ENCODE data around the gene RABGAP1L.
"Not testable (repeated sequence)": the region's sequence is repeated elsewhere in the genome, so short reads cannot be mapped to it uniquely, and the experiment has no call there.

RABGAP1L gene

GRCh38 chr1:175009532-175009931 lies 850.2 kb downstream of the RABGAP1L start:
- POLR2A ChIA-PET, result no interaction called here
- H3K4me3 ChIP-seq (ENCODE audit: control insufficient read depth in 1 of 7, extremely low read depth in 1 of 7, insufficient read depth in 4 of 7, low read depth in 2 of 7, low read length in 6 of 7), result no peak overlapping the region
- CTCF ChIA-PET, result no interaction called here

GRCh38 chr1:175013445-175013844 lies 854.1 kb downstream of the RABGAP1L start:
- Histone ChIP-seq H3K27me3 (replicated peaks in 2 of 5; ENCODE audit: control insufficient read depth in 4 of 5, insufficient read depth in 5 of 5, low read length in 4 of 5) (no peaks in the 10 kb centered on the region), H3K27ac (ENCODE audit: insufficient read depth in 1 of 2, low read depth in 1 of 2, low read length in 2 of 2, poor library complexity in 1 of 2, severe bottlenecking in 2 of 2) (no peak overlapping the region), H3K4me3 (ENCODE audit: control insufficient read depth in 1 of 7, extremely low read depth in 1 of 7, insufficient read depth in 4 of 7, low read depth in 2 of 7, low read length in 6 of 7) (no peak overlapping the region), H3K4me1 (ENCODE audit: control extremely low read depth in 1 of 4, control insufficient read depth in 4 of 4, insufficient read depth in 4 of 4, low read length in 3 of 4) (no peaks in the 10 kb centered on the region), H3K9me3 (ENCODE audit: control extremely low read depth in 1 of 5, control insufficient read depth in 4 of 5, insufficient read depth in 2 of 5, low read depth in 1 of 5, low read length in 4 of 5) (no peaks in the 10 kb centered on the region), H3K36me3 (ENCODE audit: control insufficient read depth in 4 of 4, insufficient read depth in 4 of 4, low read length in 3 of 4) (peaks cover 30 to 92% (median 68%) of the 10 kb centered on the region in 4 experiments)
- no peak for DNase-seq
- 78% methylated on average over 1 of the region's 1 CpG for WGBS (ENCODE audit: insufficient coverage)
- ChIA-PET CTCF (interaction anchor here (1.0 to 1.5 kb wide), 2 partner anchors 13 to 133 kb away, joined by 3 to 4 read pairs; no protein-coding TSS in a partner anchor), POLR2A (no interaction called here)

More at GRCh38 chr1:175009532-175009931, 850.2 kb downstream of the RABGAP1L start:
- no peak for DNase-seq
- Histone ChIP-seq H3K4me1 (ENCODE audit: control extremely low read depth in 1 of 4, control insufficient read depth in 4 of 4, insufficient read depth in 4 of 4, low read length in 3 of 4) (no peaks in the 10 kb centered on the region), H3K27me3 (replicated peaks in 2 of 5; ENCODE audit: control insufficient read depth in 4 of 5, insufficient read depth in 5 of 5, low read length in 4 of 5) (no peaks in the 10 kb centered on the region), H3K27ac (ENCODE audit: insufficient read depth in 1 of 2, low read depth in 1 of 2, low read length in 2 of 2, poor library complexity in 1 of 2, severe bottlenecking in 2 of 2) (no peak overlapping the region), H3K9me3 (ENCODE audit: control extremely low read depth in 1 of 5, control insufficient read depth in 4 of 5, insufficient read depth in 2 of 5, low read depth in 1 of 5, low read length in 4 of 5) (peaks cover 0 to 1% (median 0%) of the 10 kb centered on the region in 5 experiments), H3K36me3 (ENCODE audit: control insufficient read depth in 4 of 4, insufficient read depth in 4 of 4, low read length in 3 of 4) (peaks cover 22 to 91% (median 64%) of the 10 kb centered on the region in 4 experiments)
- 94% methylated on average over 6 of the region's 10 CpGs for WGBS (ENCODE audit: insufficient coverage)

- H3K4me1 ChIP-seq (ENCODE audit: control extremely low read depth in 1 of 4, control insufficient read depth in 4 of 4, insufficient read depth in 4 of 4, low read length in 3 of 4), result no peaks in the 10 kb centered on the region
- WGBS (ENCODE audit: insufficient coverage), result 81% methylated on average over 2 of the region's 4 CpGs
- no peaks in the 10 kb centered on the region for H3K9me3 ChIP-seq (ENCODE audit: control extremely low read depth in 1 of 5, control insufficient read depth in 4 of 5, insufficient read depth in 2 of 5, low read depth in 1 of 5, low read length in 4 of 5)
- no peak overlapping the region for H3K4me3 ChIP-seq (ENCODE audit: control insufficient read depth in 1 of 7, extremely low read depth in 1 of 7, insufficient read depth in 4 of 7, low read depth in 2 of 7, low read length in 6 of 7)
- H3K27me3 ChIP-seq (replicated peaks in 2 of 5; ENCODE audit: control insufficient read depth in 4 of 5, insufficient read depth in 5 of 5, low read length in 4 of 5), result no peaks in the 10 kb centered on the region
- DNase-seq, result no peak
- ChIA-PET CTCF (interaction anchor here (1.5 to 2.3 kb wide), 3 partner anchors 9 to 14 kb away, joined by 4 to 6 read pairs (median 5); no protein-coding TSS in a partner anchor), POLR2A (interaction anchor here (1.3 kb wide), 1 partner anchor 8 kb away, joined by 4 read pairs; the partner anchor contains the start of gene MRPS14)
- H3K27ac ChIP-seq (ENCODE audit: insufficient read depth in 1 of 2, low read depth in 1 of 2, low read length in 2 of 2, poor library complexity in 1 of 2, severe bottlenecking in 2 of 2), result no peak overlapping the region
- H3K36me3 ChIP-seq (ENCODE audit: control insufficient read depth in 4 of 4, insufficient read depth in 4 of 4, low read length in 3 of 4), result peaks cover 22 to 80% (median 60%) of the 10 kb centered on the region in 4 experiments
These were observed 855.9 kb downstream of the RABGAP1L start for GRCh38 chr1:175015243-175015642.

- ChIA-PET POLR2A (no interaction called here), CTCF (no interaction called here)
- Histone ChIP-seq H3K4me3 (ENCODE audit: control insufficient read depth in 1 of 7, extremely low read depth in 1 of 7, insufficient read depth in 4 of 7, low read depth in 2 of 7, low read length in 6 of 7) (no peak overlapping the region), H3K27ac (ENCODE audit: insufficient read depth in 1 of 2, low read depth in 1 of 2, low read length in 2 of 2, poor library complexity in 1 of 2, severe bottlenecking in 2 of 2) (peak overlapping the region in 1 of 2 experiments; percentile 12), H3K36me3 (ENCODE audit: control insufficient read depth in 4 of 4, insufficient read depth in 4 of 4, low read length in 3 of 4) (peaks cover 7 to 42% (median 32%) of the 10 kb centered on the region in 4 experiments), H3K4me1 (ENCODE audit: control extremely low read depth in 1 of 4, control insufficient read depth in 4 of 4, insufficient read depth in 4 of 4, low read length in 3 of 4) (peaks cover 5 to 13% (median 10%) of the 10 kb centered on the region in 4 experiments), H3K9me3 (ENCODE audit: control extremely low read depth in 1 of 5, control insufficient read depth in 4 of 5, insufficient read depth in 2 of 5, low read depth in 1 of 5, low read length in 4 of 5) (no peaks in the 10 kb centered on the region), H3K27me3 (replicated peaks in 2 of 5; ENCODE audit: control insufficient read depth in 4 of 5, insufficient read depth in 5 of 5, low read length in 4 of 5) (no peaks in the 10 kb centered on the region)
- 100% methylated on average over 1 of the region's 3 CpGs for whole genome bisulfite sequencing (ENCODE audit: insufficient coverage)
- no peak for DNase-seq
These were observed 860.2 kb downstream of the RABGAP1L start for GRCh38 chr1:175019524-175019923.

GRCh38 chr1:175023043-175023921 lies 864.0 kb downstream of the RABGAP1L start, which contains the start of gene MRPS14:
MRPS14 (minus strand) TSS chr1:175023425; CDS start chr1:175023408, 17 bp downstream.
- peak within 1 kb of the TSS; percentile 95 to 100 (median 100) for H3K4me3 ChIP-seq (ENCODE audit: control insufficient read depth in 1 of 7, extremely low read depth in 1 of 7, insufficient read depth in 4 of 7, low read depth in 2 of 7, low read length in 6 of 7)
- H3K36me3 ChIP-seq (ENCODE audit: control insufficient read depth in 4 of 4, insufficient read depth in 4 of 4, low read length in 3 of 4), result peaks cover 0 to 8% (median 2%) of the 10 kb centered on the region in 4 experiments
- ChIA-PET CTCF (interaction anchor here (0.7 to 2.5 kb wide), 9 partner anchors 11 to 129 kb away, joined by 3 to 8 read pairs (median 4); partner anchors contain the start of gene CACYBP), POLR2A (interaction anchor here (0.6 to 1.8 kb wide), 6 partner anchors 9 to 224 kb away, joined by 3 to 10 read pairs (median 4); partner anchors contain the start of gene CACYBP)
- H3K27me3 ChIP-seq (replicated peaks in 2 of 5; ENCODE audit: control insufficient read depth in 4 of 5, insufficient read depth in 5 of 5, low read length in 4 of 5), result no peaks in the 10 kb centered on the region
- H3K27ac ChIP-seq (ENCODE audit: insufficient read depth in 1 of 2, low read depth in 1 of 2, low read length in 2 of 2, poor library complexity in 1 of 2, severe bottlenecking in 2 of 2), result peak within 1 kb of the TSS; percentile 94 to 97
- 2% methylated on average over 39 of the region's 42 CpGs for WGBS (ENCODE audit: insufficient coverage)
- peaks cover 5 to 13% (median 10%) of the 10 kb centered on the region in 4 experiments for H3K4me1 ChIP-seq (ENCODE audit: control extremely low read depth in 1 of 4, control insufficient read depth in 4 of 4, insufficient read depth in 4 of 4, low read length in 3 of 4)
- no peaks in the 10 kb centered on the region for H3K9me3 ChIP-seq (ENCODE audit: control extremely low read depth in 1 of 5, control insufficient read depth in 4 of 5, insufficient read depth in 2 of 5, low read depth in 1 of 5, low read length in 4 of 5)
- DNase-seq, result peak; percentile 99 to 100 (median 100)

GRCh38 chr1:175023922-175024242 lies 864.6 kb downstream of the RABGAP1L start:
- not testable (repeated sequence) for H3K9me3 ChIP-seq (ENCODE audit: control extremely low read depth in 1 of 5, control insufficient read depth in 4 of 5, insufficient read depth in 2 of 5, low read depth in 1 of 5, low read length in 4 of 5); DNase-seq; H3K27me3 ChIP-seq (replicated peaks in 2 of 5; ENCODE audit: control insufficient read depth in 4 of 5, insufficient read depth in 5 of 5, low read length in 4 of 5); H3K36me3 ChIP-seq (ENCODE audit: control insufficient read depth in 4 of 4, insufficient read depth in 4 of 4, low read length in 3 of 4)
- Histone ChIP-seq H3K4me1 (ENCODE audit: control extremely low read depth in 1 of 4, control insufficient read depth in 4 of 4, insufficient read depth in 4 of 4, low read length in 3 of 4) (peaks cover 5 to 13% (median 10%) of the 10 kb centered on the region in 4 experiments), H3K4me3 (ENCODE audit: control insufficient read depth in 1 of 7, extremely low read depth in 1 of 7, insufficient read depth in 4 of 7, low read depth in 2 of 7, low read length in 6 of 7) (peak overlapping the region in 6 of 7 experiments; percentile 95 to 100 (median 100)), H3K27ac (ENCODE audit: insufficient read depth in 1 of 2, low read depth in 1 of 2, low read length in 2 of 2, poor library complexity in 1 of 2, severe bottlenecking in 2 of 2) (peak overlapping the region; percentile 94 to 97)
- 100% methylated on average over 2 of the region's 2 CpGs for WGBS (ENCODE audit: insufficient coverage)
- POLR2A ChIA-PET, result interaction anchor here (1.1 to 1.8 kb wide), 4 partner anchors 9 to 28 kb away, joined by 3 to 10 read pairs (median 6); partner anchors contain the start of gene CACYBP
- CTCF ChIA-PET, result interaction anchor here (0.9 to 2.5 kb wide), 7 partner anchors 11 to 128 kb away, joined by 3 to 8 read pairs (median 4); partner anchors contain the start of gene CACYBP
